Activated CD4-positive, alpha-beta T cell treated with anti-CD3 and anti-CD28 coated beads for 36 hours (primary cell): ENCODE results near the gene MBD3L4. TPM values are rescaled to one million over a fixed set of nuclear protein-coding genes. Genes with fewer than 3 reads are reported as not detected.
"Not testable (repeated sequence)": the region's sequence is repeated elsewhere in the genome, so short reads cannot be mapped to it uniquely, and the experiment has no call there.

Experiments
- ATAC-seq: fragments of 200-7000 bp; cut with Tn5 transposase; one replicate; pipeline ENCODE4 v1.10.0; 2021; ENCODE audit warnings: mild to moderate bottlenecking, moderate library complexity
- CTCF ChIA-PET: fragments of 350-600 bp; sonication (Branson Sonifier 250); formaldehyde crosslinking; loops from one replicate; lab custom pipeline; 2021; ENCODE audit warnings: antibody characterized with exemption; lab: Charles Lee
- POLR2A ChIA-PET: fragments of 350-600 bp; sonication (Branson Sonifier 250); formaldehyde crosslinking; loops from one replicate; lab custom pipeline; 2021; ENCODE audit warnings: antibody characterized with exemption, inconsistent platforms; lab: Charles Lee
- DNase-seq: peaks from one replicate; pipeline ENCODE4 v3.0.0-alpha.2; 2020
- H3K27ac Mint-ChIP-seq: one replicate; pipeline ENCODE4 v1.8.0; 2021; ENCODE audit warnings: mixed read lengths
- H3K27me3 Mint-ChIP-seq: one replicate; pipeline ENCODE4 v1.8.0; 2021; ENCODE audit warnings: mixed read lengths
- H3K36me3 Mint-ChIP-seq: one replicate; pipeline ENCODE4 v1.8.0; 2021; ENCODE audit warnings: low read depth, mixed read lengths
- H3K4me1 Mint-ChIP-seq: one replicate; pipeline ENCODE4 v1.8.0; 2021; ENCODE audit warnings: mixed read lengths
- H3K4me3 Mint-ChIP-seq: one replicate; pipeline ENCODE4 v1.8.0; 2021; ENCODE audit warnings: mild to moderate bottlenecking, moderate library complexity, mixed read lengths
- H3K9me3 Mint-ChIP-seq: one replicate; pipeline ENCODE4 v1.8.0; 2021; ENCODE audit warnings: low read depth, mixed read lengths
- intact Hi-C, 2 experiments: fragments of 100-400 bp; cut with DNase I in 1 of 2; cut with micrococcal nuclease in 1 of 2; formaldehyde crosslinking; loops; one replicate each; pipeline versions ENCODE4 v1.14.2 to v1.15.1; 2022 to 2024; cut with DNase I, micrococcal nuclease
- total RNA-seq, 2 experiments: library from RNA; stranded (reverse); gene quantifications; one replicate each; pipeline ENCODE4 v1.2.3, GENCODE V29; 2021

Gene MBD3L4
- total RNA-seq, 2 experiments from 2014 or later = not detected

- POLR2A ChIA-PET = interaction anchor here (0.7 kb wide), 1 partner anchor 554 kb away, joined by 3 read pairs; no protein-coding TSS in a partner anchor
- peaks cover 16% of the 10 kb centered on the region for H3K4me1 Mint-ChIP-seq
- H3K4me3 Mint-ChIP-seq = no peak overlapping the region
- intact Hi-C loops = no loop called here
- H3K27ac Mint-ChIP-seq = no peak overlapping the region
- H3K9me3 Mint-ChIP-seq = no peaks in the 10 kb centered on the region
- DNase-seq (no peak), ATAC-seq (no peak)
- H3K36me3 Mint-ChIP-seq = peaks cover 22% of the 10 kb centered on the region
- no peaks in the 10 kb centered on the region for H3K27me3 Mint-ChIP-seq
- CTCF ChIA-PET = interaction anchor here (0.7 kb wide), 1 partner anchor 208 kb away, joined by 3 read pairs; no protein-coding TSS in a partner anchor
Observed at GRCh38 chr19:7067716-7068115, 27.7 kb upstream of the MBD3L4 start.

- ChIA-PET CTCF (interaction anchor here (0.7 kb wide), 1 partner anchor 208 kb away, joined by 3 read pairs; no protein-coding TSS in a partner anchor), POLR2A (interaction anchor here (0.7 kb wide), 1 partner anchor 554 kb away, joined by 3 read pairs; no protein-coding TSS in a partner anchor)
- intact Hi-C loops, H3K27ac Mint-ChIP-seq, H3K9me3 Mint-ChIP-seq, ATAC-seq, H3K27me3 Mint-ChIP-seq, H3K4me3 Mint-ChIP-seq: not testable (repeated sequence)
- Mint-ChIP-seq H3K4me1 (peaks cover 12% of the 10 kb centered on the region), H3K36me3 (peaks cover 16% of the 10 kb centered on the region)
- DNase-seq = peak; percentile 42
Observed at GRCh38 chr19:7067122-7067521, 27.1 kb upstream of the MBD3L4 start.

- no peaks in the 10 kb centered on the region for H3K27me3 Mint-ChIP-seq
- peak; percentile 33 for DNase-seq
- CTCF ChIA-PET = interaction anchor here (0.7 kb wide), 1 partner anchor 56 kb away, joined by 3 read pairs; no protein-coding TSS in a partner anchor
Observed at GRCh38 chr19:7063764-7064418, 23.9 kb upstream of the MBD3L4 start.

GRCh38 chr19:7063339-7063738 is 23.4 kb upstream of the MBD3L4 start:
- no peak overlapping the region for H3K4me3 Mint-ChIP-seq
- H3K9me3 Mint-ChIP-seq = no peaks in the 10 kb centered on the region
- no peaks in the 10 kb centered on the region for H3K27me3 Mint-ChIP-seq
- no peaks in the 10 kb centered on the region for H3K36me3 Mint-ChIP-seq
- ChIA-PET POLR2A (no interaction called here), CTCF (interaction anchor here (0.5 to 1.0 kb wide), 2 partner anchors 50 to 1291 kb away, joined by 3 read pairs; no protein-coding TSS in a partner anchor)
- intact Hi-C loops = no loop called here
- ATAC-seq (peak; percentile 57), DNase-seq (no peak)
- H3K4me1 Mint-ChIP-seq = no peaks in the 10 kb centered on the region
- no peak overlapping the region for H3K27ac Mint-ChIP-seq

More at GRCh38 chr19:7063764-7064418, 23.9 kb upstream of the MBD3L4 start:
- Mint-ChIP-seq H3K9me3 (no peaks in the 10 kb centered on the region), H3K36me3 (no peaks in the 10 kb centered on the region), H3K27ac (no peak overlapping the region), H3K4me1 (peaks cover 2% of the 10 kb centered on the region), H3K4me3 (no peak overlapping the region)
- intact Hi-C loops = no loop called here
- ATAC-seq = peak; percentile 55
- POLR2A ChIA-PET = no interaction called here

- ATAC-seq, H3K9me3 Mint-ChIP-seq, H3K27me3 Mint-ChIP-seq, H3K36me3 Mint-ChIP-seq, DNase-seq, H3K4me3 Mint-ChIP-seq, intact Hi-C loops, POLR2A ChIA-PET, CTCF ChIA-PET, H3K27ac Mint-ChIP-seq, H3K4me1 Mint-ChIP-seq: not testable (repeated sequence)
Observed at GRCh38 chr19:7059977-7060376, 20.0 kb upstream of the MBD3L4 start.

GRCh38 chr19:7058576-7058975 is 18.6 kb upstream of the MBD3L4 start, which contains the start of gene MBD3L3:
Gene MBD3L3, minus strand, starts transcription at chr19:7058676. Its CDS starts 71 bp downstream, at chr19:7058605.
- H3K27ac Mint-ChIP-seq, ATAC-seq, intact Hi-C loops: not testable (repeated sequence)

GRCh38 chr19:7056371-7056770 is 16.4 kb upstream of the MBD3L4 start:
- H3K9me3 Mint-ChIP-seq = not testable (repeated sequence)

More at GRCh38 chr19:7058576-7058975, 18.6 kb upstream of the MBD3L4 start, which contains the start of gene MBD3L3:
- H3K9me3 Mint-ChIP-seq, H3K4me1 Mint-ChIP-seq, H3K36me3 Mint-ChIP-seq, DNase-seq, H3K4me3 Mint-ChIP-seq, POLR2A ChIA-PET, CTCF ChIA-PET, H3K27me3 Mint-ChIP-seq: not testable (repeated sequence)

GRCh38 chr19:7055679-7056078 is 15.7 kb upstream of the MBD3L4 start:
- CTCF ChIA-PET, H3K4me3 Mint-ChIP-seq, DNase-seq, H3K27me3 Mint-ChIP-seq, POLR2A ChIA-PET, ATAC-seq, H3K4me1 Mint-ChIP-seq, H3K9me3 Mint-ChIP-seq, intact Hi-C loops, H3K27ac Mint-ChIP-seq, H3K36me3 Mint-ChIP-seq: not testable (repeated sequence)

More at GRCh38 chr19:7056371-7056770, 16.4 kb upstream of the MBD3L4 start:
- H3K27me3 Mint-ChIP-seq, H3K4me1 Mint-ChIP-seq, intact Hi-C loops, CTCF ChIA-PET, POLR2A ChIA-PET, H3K4me3 Mint-ChIP-seq, H3K36me3 Mint-ChIP-seq, H3K27ac Mint-ChIP-seq, ATAC-seq, DNase-seq: not testable (repeated sequence)

- DNase-seq, H3K4me1 Mint-ChIP-seq, CTCF ChIA-PET, POLR2A ChIA-PET, intact Hi-C loops, H3K27me3 Mint-ChIP-seq, ATAC-seq, H3K36me3 Mint-ChIP-seq, H3K9me3 Mint-ChIP-seq, H3K27ac Mint-ChIP-seq, H3K4me3 Mint-ChIP-seq: not testable (repeated sequence)
Observed at GRCh38 chr19:7054635-7055368, 14.8 kb upstream of the MBD3L4 start.

GRCh38 chr19:7052896-7053295 is 12.9 kb upstream of the MBD3L4 start:
- H3K27ac Mint-ChIP-seq, intact Hi-C loops, DNase-seq, H3K4me3 Mint-ChIP-seq, H3K4me1 Mint-ChIP-seq, POLR2A ChIA-PET, H3K36me3 Mint-ChIP-seq, CTCF ChIA-PET, H3K9me3 Mint-ChIP-seq, H3K27me3 Mint-ChIP-seq: not testable (repeated sequence)
- peak; percentile 44 for ATAC-seq

GRCh38 chr19:7051421-7051820 is 11.4 kb upstream of the MBD3L4 start:
- POLR2A ChIA-PET, H3K4me1 Mint-ChIP-seq, H3K36me3 Mint-ChIP-seq, H3K27ac Mint-ChIP-seq, H3K27me3 Mint-ChIP-seq, intact Hi-C loops, H3K4me3 Mint-ChIP-seq, CTCF ChIA-PET, DNase-seq, H3K9me3 Mint-ChIP-seq, ATAC-seq: not testable (repeated sequence)
